GM20000 (cell line): Measurements from ENCODE around the gene ATP11A.

Source experiments
- DNase-seq: peaks from one replicate; pipeline ENCODE4 v3.0.0; 2012; ENCODE audit warnings: low spot score
- CTCF ChIP-seq: IDR thresholded peaks from 2 replicates; pipeline ENCODE4 v1.5.1; 2012; ENCODE audit warnings: mild to moderate bottlenecking, control low read depth; ENCODE audit errors: extremely low read depth, missing control alignments

The ATP11A gene

DNA sequence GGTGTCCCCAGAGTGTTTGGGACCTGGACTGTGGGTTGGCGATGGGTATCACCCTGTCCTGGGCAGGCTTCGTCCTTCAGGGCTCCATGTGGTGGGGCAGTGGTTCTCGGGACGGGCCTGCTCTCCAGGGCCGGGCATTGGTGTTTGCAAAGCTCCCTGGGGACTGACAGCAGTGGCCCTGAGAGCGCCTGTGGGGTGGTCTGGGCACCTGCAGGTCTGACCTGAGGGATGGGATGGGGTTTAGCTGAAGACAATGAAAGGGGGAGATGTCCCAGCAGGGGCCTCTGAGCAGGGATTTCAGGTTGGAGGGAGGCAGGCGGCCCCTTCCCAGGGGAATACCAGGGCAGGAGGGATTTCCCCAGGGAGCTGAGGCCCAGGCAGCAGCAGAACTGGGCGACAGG lies 210.9 kb downstream of the ATP11A start:
- no peak for DNase-seq
- no peak for TF ChIP-seq CTCF

GRCh38 chr13:112902101-112902651 lies 212.3 kb downstream of the ATP11A start:
- TF ChIP-seq CTCF = no peak
- no peak for DNase-seq

DNA sequence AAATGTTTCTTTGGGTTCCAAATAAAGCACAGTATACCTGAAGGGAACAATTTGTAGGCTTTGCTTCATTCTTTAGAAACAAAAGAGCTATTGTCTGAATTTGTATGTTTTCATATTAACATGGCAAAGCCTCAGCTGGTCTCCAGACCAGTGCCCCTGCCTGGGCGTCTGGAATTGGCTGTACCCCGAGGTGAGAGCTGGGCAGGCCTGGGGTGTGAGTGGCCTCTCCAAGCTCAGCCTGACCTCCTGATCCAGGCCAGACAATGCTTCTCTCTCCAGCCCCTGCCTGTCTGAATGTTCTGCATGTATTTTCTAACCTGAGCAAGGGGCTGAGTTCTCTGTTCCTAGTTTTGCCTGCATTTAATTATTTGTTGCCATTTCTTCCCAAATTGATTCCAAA lies 212.8 kb downstream of the ATP11A start:
- no peak for DNase-seq
- no peak for TF ChIP-seq CTCF

DNA sequence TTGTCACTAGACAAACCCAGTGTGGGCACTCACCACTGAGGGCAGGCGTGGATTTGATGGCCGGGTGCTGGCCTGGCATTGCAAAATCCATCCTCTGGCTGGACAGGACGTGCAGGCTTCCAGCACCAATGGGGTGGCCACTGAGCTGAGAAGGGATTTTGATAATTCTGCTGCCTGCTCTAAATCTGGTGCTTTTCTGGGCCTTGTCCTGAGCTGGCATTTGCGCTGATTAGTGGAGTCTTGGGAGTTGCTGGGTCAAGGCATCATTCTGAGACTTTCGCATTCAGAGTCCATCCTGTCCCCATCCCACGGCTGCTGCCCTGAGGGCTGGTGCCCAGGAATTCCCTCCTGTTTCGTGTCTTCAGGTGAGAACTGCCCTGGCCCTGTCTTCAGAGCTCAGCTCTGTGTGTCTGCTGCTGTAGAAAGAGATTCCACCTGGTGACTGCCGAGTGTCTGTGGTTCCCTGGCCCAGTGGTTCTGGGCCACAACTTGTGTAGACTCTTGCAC lies 213.3 kb downstream of the ATP11A start:
- no peak for DNase-seq
- TF ChIP-seq CTCF = no peak

- no peak for DNase-seq
- TF ChIP-seq CTCF = no peak
These were observed 213.9 kb downstream of the ATP11A start for GRCh38 chr13:112903606-112904195.

DNA sequence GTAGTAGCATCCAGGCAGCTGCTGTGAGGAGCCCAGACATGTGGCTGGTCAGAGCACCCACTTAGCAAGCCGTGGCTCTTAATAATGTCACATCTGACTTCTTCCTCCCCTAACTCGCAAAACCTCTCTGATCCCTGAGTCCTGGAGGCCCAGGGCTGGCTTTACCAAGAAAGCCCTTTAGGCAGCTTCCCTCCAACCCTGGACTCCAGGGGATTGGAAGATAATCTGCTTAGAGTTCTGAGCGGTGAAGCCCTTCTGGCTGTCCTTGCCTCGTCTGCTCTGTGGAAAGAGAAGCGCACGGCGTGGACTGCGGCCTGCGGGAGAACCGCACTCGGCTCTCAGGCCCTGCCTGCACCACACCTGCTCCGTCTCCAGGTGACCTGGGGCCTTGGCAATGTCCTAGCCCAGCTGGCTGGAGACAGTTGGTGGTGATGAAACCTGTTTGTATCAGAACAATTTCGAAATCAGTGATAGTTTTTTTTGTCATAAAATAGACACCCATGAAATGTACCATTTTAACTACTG lies 214.7 kb downstream of the ATP11A start:
- DNase-seq = no peak
- TF ChIP-seq CTCF = no peak

DNA sequence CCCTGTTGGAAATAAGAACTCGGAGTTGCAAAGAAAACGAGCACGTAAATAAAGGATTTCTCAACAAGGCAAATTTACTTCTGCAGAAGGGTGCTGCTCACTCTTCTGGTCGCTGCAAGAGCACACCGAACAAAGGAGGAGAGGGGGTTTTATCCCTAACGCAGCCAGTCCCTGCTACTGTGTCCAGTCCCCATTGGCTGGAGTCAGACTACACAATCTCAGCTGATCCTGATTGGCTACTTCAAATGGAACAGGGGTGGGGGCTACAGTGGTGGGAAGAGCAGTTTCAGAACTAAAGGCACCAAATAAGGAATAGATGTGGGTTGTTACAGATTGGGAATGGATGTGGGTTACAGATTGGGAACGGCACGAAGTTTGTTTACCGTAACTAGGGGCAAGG lies 215.2 kb downstream of the ATP11A start:
- DNase-seq = no peak

More for the DNA sequence above, 215.2 kb downstream of the ATP11A start:
- no peak for TF ChIP-seq CTCF
